ENCODE data around the gene XPA.

XPA gene

GRCh38 chr9:97688654-97689053, 8.5 kb downstream of the XPA start:
- Histone ChIP-seq H3K9me2 (replicated peaks; ENCODE audit: insufficient read depth, low read length) (no peaks in the 10 kb centered on the region), H3K27me3 (replicated peaks; ENCODE audit: insufficient read depth, low read length) (no peaks in the 10 kb centered on the region), H3K4me1 (ENCODE audit: low read length) (no peaks in the 10 kb centered on the region), H3K27ac (ENCODE audit: low read length) (no peak overlapping the region), H2AFZ (ENCODE audit: low read length) (no peak overlapping the region), H3K36me3 (replicated peaks; ENCODE audit: insufficient read depth, low read length) (peaks cover 8% of the 10 kb centered on the region), H4K20me1 (ENCODE audit: insufficient read depth, low read length) (no peaks in the 10 kb centered on the region), H3K4me2 (ENCODE audit: low read depth, low read length) (no peak overlapping the region), H3K79me2 (ENCODE audit: low read length) (peaks cover 6% of the 10 kb centered on the region), H3K9ac (ENCODE audit: low read length) (no peak overlapping the region), H3K4me3 (ENCODE audit: low read length) (no peak overlapping the region), H3F3A (ENCODE audit: insufficient read depth, low read length) (no peaks in the 10 kb centered on the region), H3K9me3 (replicated peaks; ENCODE audit: insufficient read depth, low read length) (no peaks in the 10 kb centered on the region)
- TF ChIP-seq EZH2 (optimal IDR thresholded peaks at IDR 0.05; ENCODE audit: low read depth, low read length): no peak
- no peak for TF ChIP-seq EZH2phosphoT487 (IDR thresholded peaks at IDR 0.05; ENCODE audit: low read length)
- TF ChIP-seq CTCF (IDR thresholded peaks at IDR 0.05; ENCODE audit: low read length): no peak
- no peak for DNase-seq

GRCh38 chr9:97682242-97682641, 14.9 kb downstream of the XPA start:
- no peak for DNase-seq

GRCh38 chr9:97675655-97676054, 21.5 kb downstream of the XPA start:
- no peaks in the 10 kb centered on the region for H3K4me1 ChIP-seq (ENCODE audit: low read length)
- peaks cover 29% of the 10 kb centered on the region for H3K36me3 ChIP-seq (replicated peaks; ENCODE audit: insufficient read depth, low read length)
- H4K20me1 ChIP-seq (ENCODE audit: insufficient read depth, low read length): no peaks in the 10 kb centered on the region
- no peaks in the 10 kb centered on the region for H3K27me3 ChIP-seq (replicated peaks; ENCODE audit: insufficient read depth, low read length)
- no peak overlapping the region for H3K9ac ChIP-seq (ENCODE audit: low read length)
- no peak for DNase-seq
- no peak overlapping the region for H2AFZ ChIP-seq (ENCODE audit: low read length)
- no peak overlapping the region for H3K27ac ChIP-seq (ENCODE audit: low read length)
- no peak overlapping the region for H3K4me2 ChIP-seq (ENCODE audit: low read depth, low read length)
- H3K9me2 ChIP-seq (replicated peaks; ENCODE audit: insufficient read depth, low read length): no peaks in the 10 kb centered on the region
- no peaks in the 10 kb centered on the region for H3F3A ChIP-seq (ENCODE audit: insufficient read depth, low read length)
- H3K4me3 ChIP-seq (ENCODE audit: low read length): no peak overlapping the region
- no peaks in the 10 kb centered on the region for H3K9me3 ChIP-seq (replicated peaks; ENCODE audit: insufficient read depth, low read length)
- no peak for TF ChIP-seq CTCF (IDR thresholded peaks at IDR 0.05; ENCODE audit: low read length)
- no peak for TF ChIP-seq EZH2phosphoT487 (IDR thresholded peaks at IDR 0.05; ENCODE audit: low read length)
- TF ChIP-seq EZH2 (optimal IDR thresholded peaks at IDR 0.05; ENCODE audit: low read depth, low read length): no peak
- H3K79me2 ChIP-seq (ENCODE audit: low read length): peaks cover 10% of the 10 kb centered on the region; the same call in 1 of the 2 replicates

More at GRCh38 chr9:97682242-97682641, 14.9 kb downstream of the XPA start:
- no peaks in the 10 kb centered on the region for H3K27me3 ChIP-seq (replicated peaks; ENCODE audit: insufficient read depth, low read length)
- H3K27ac ChIP-seq (ENCODE audit: low read length): no peak overlapping the region
- H2AFZ ChIP-seq (ENCODE audit: low read length): no peak overlapping the region
- H4K20me1 ChIP-seq (ENCODE audit: insufficient read depth, low read length): no peaks in the 10 kb centered on the region
- no peaks in the 10 kb centered on the region for H3F3A ChIP-seq (ENCODE audit: insufficient read depth, low read length)
- no peaks in the 10 kb centered on the region for H3K9me2 ChIP-seq (replicated peaks; ENCODE audit: insufficient read depth, low read length)
- peaks cover 8% of the 10 kb centered on the region for H3K36me3 ChIP-seq (replicated peaks; ENCODE audit: insufficient read depth, low read length)
- H3K4me2 ChIP-seq (ENCODE audit: low read depth, low read length): no peak overlapping the region
- H3K4me1 ChIP-seq (ENCODE audit: low read length): no peaks in the 10 kb centered on the region
- no peak for TF ChIP-seq EZH2 (optimal IDR thresholded peaks at IDR 0.05; ENCODE audit: low read depth, low read length)
- TF ChIP-seq CTCF (IDR thresholded peaks at IDR 0.05; ENCODE audit: low read length): no peak
- TF ChIP-seq EZH2phosphoT487 (IDR thresholded peaks at IDR 0.05; ENCODE audit: low read length): no peak
- no peak overlapping the region for H3K9ac ChIP-seq (ENCODE audit: low read length)
- no peaks in the 10 kb centered on the region for H3K9me3 ChIP-seq (replicated peaks; ENCODE audit: insufficient read depth, low read length)
- H3K79me2 ChIP-seq (ENCODE audit: low read length): peaks cover 5% of the 10 kb centered on the region; the same call in 1 of the 2 replicates
- no peak overlapping the region for H3K4me3 ChIP-seq (ENCODE audit: low read length)
